PC-3 (cell line): Measurements from ENCODE around the gene OR2T5.
"Not testable (repeated sequence)": the region's sequence is repeated elsewhere in the genome, so short reads cannot be mapped to it uniquely, and the experiment has no call there.

Experiments used
- CTCF ChIP-seq: fragments of 300-600 bp; sonication (generic); conservative IDR thresholded peaks from 2 replicates; pipeline ENCODE4 v1.5.1; 2017; ENCODE audit warnings: antibody characterized with exemption, low read depth, mild to moderate bottlenecking, low read length
- EZH2 ChIP-seq: fragments of 300-600 bp; sonication (generic); IDR thresholded peaks from one replicate; pipeline ENCODE4 v1.6.1; 2017; ENCODE audit warnings: antibody characterized with exemption, mild to moderate bottlenecking, low read length; ENCODE audit not compliant: unreplicated experiment

DNA sequence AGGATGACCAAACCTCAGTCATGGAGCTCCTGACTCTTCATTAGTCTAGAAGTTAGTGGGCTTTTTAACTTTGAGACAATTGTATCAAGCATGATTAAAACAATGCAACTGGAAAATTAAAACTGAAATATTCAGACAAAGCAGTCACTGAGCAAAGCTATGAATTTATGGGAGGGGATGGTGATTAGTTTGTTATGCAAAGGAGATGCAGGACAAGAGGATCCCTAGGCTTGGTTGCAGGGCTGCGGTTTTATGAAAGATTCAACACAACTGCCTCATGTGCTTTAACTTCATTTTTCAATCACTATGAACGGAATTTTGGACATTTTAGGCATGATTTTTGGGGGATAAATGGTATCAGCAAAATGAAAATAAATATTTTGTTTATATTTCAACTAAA is 16.3 kb upstream of the OR2T5 start:
- TF ChIP-seq CTCF, EZH2: not testable (repeated sequence)
